OCI-LY7 (cell line): ENCODE data around the gene SERINC5. TPM values are rescaled to one million over a fixed set of nuclear protein-coding genes. Genes with fewer than 3 reads are reported as not detected.
A peak's percentile ranks its signal among the peaks of the same experiment; 100 is the strongest.
"Not testable (repeated sequence)": the region's sequence is repeated elsewhere in the genome, so short reads cannot be mapped to it uniquely, and the experiment has no call there.

ENCODE experiments used
- BruUV-seq: library from RNA; stranded (reverse); fragments of 400-500 nt; replicated peaks from 2 replicates; lab custom pipeline; 2021; lab: Mats Ljungman, UMichigan
- CTCF ChIA-PET: fragments of 300-600 bp; sonication (Branson Sonifier 250); formaldehyde crosslinking; loops from one replicate; lab custom pipeline; 2022; ENCODE audit warnings: antibody characterized with exemption; ENCODE audit not compliant: unreplicated experiment; lab: Charles Lee
- POLR2A ChIA-PET: fragments of 300-600 bp; sonication (Branson Sonifier 250); formaldehyde crosslinking; loops from one replicate; lab custom pipeline; 2022; ENCODE audit warnings: antibody characterized with exemption; lab: Charles Lee
- DNase-seq: peaks from one replicate; pipeline ENCODE4 v3.0.0-alpha.2; 2015; ENCODE audit warnings: low spot score
- H2AFZ ChIP-seq: fragments of 200-600 bp; sonication (generic), shearing (Covaris generic); 2 replicates; pipeline ENCODE4 v1.6.1; 2014; ENCODE audit warnings: mild to moderate bottlenecking, antibody characterized with exemption, low read length, moderate library complexity
- H3K27ac ChIP-seq: fragments of 200-600 bp; sonication (generic); 2 replicates; pipeline ENCODE4 v1.5.1; 2014; ENCODE audit warnings: mixed run types, low read depth, mild to moderate bottlenecking, moderate library complexity, low read length, inconsistent platforms; ENCODE audit not compliant: poor library complexity, severe bottlenecking
- H3K36me3 ChIP-seq: fragments of 200-600 bp; sonication (generic); 2 replicates; pipeline ENCODE4 v1.6.1; 2014; ENCODE audit warnings: mild to moderate bottlenecking, antibody characterized with exemption, low read length, moderate library complexity, mixed read lengths; ENCODE audit not compliant: insufficient read depth
- H3K4me1 ChIP-seq: fragments of 200-600 bp; sonication (generic); 2 replicates; pipeline ENCODE4 v1.5.1; 2014; ENCODE audit warnings: mild to moderate bottlenecking, low read length; ENCODE audit not compliant: insufficient read depth, poor library complexity, severe bottlenecking
- H3K4me2 ChIP-seq: fragments of 200-600 bp; sonication (generic); 2 replicates; pipeline ENCODE4 v1.6.1; 2014; ENCODE audit warnings: mild to moderate bottlenecking, low read length
- H3K4me3 ChIP-seq: fragments of 200-600 bp; sonication (generic); 2 replicates; pipeline ENCODE4 v1.5.1; 2014; ENCODE audit warnings: mild to moderate bottlenecking, low read depth, low read length; ENCODE audit not compliant: poor library complexity, severe bottlenecking
- H3K79me2 ChIP-seq: fragments of 200-600 bp; sonication (generic); 2 replicates; pipeline ENCODE4 v1.6.1; 2016; ENCODE audit warnings: low read depth, mild to moderate bottlenecking, low read length, moderate library complexity, mixed read lengths; ENCODE audit not compliant: insufficient read depth
- H3K9me2 ChIP-seq: fragments of 200-600 bp; sonication (generic); 2 replicates; pipeline ENCODE4 v1.6.1; 2016; ENCODE audit warnings: mild to moderate bottlenecking, low read length, mixed read lengths; ENCODE audit not compliant: insufficient read depth
- H3K9me3 ChIP-seq: fragments of 200-600 bp; sonication (generic); 2 replicates; pipeline ENCODE4 v1.6.1; 2014; ENCODE audit warnings: mild to moderate bottlenecking, mixed run types, low read length, mixed read lengths
- H4K20me1 ChIP-seq: fragments of 200-600 bp; sonication (generic); 2 replicates; pipeline ENCODE4 v1.6.1; 2014; ENCODE audit warnings: mild to moderate bottlenecking, antibody characterized with exemption, low read length, moderate library complexity, mixed read lengths; ENCODE audit not compliant: insufficient read depth
- EZH2phosphoT487 ChIP-seq: fragments of 200-600 bp; sonication (generic); IDR thresholded peaks from 2 replicates; pipeline ENCODE4 v1.6.1; 2018; ENCODE audit warnings: low read depth, borderline replicate concordance, mild to moderate bottlenecking, mixed run types, antibody characterized with exemption, low read length, moderate library complexity, mixed read lengths
- intact Hi-C: fragments of 100-400 bp; cut with micrococcal nuclease; formaldehyde crosslinking; loops from one replicate; pipeline ENCODE4 v1.10.0; 2022; ENCODE audit not compliant: unreplicated experiment
- total RNA-seq, 2 experiments: library from RNA; depleted of rRNA in 1 of 2; stranded (reverse); fragments of >200 nt in 1 of 2; shearing (Covaris generic) in 1 of 2; gene quantifications; 2 replicates each; pipeline ENCODE4 v1.2.3, GENCODE V29; 2014 to 2022
- TF ChIP-seq, protein P1 (sequence below): fragments of 200-600 bp; sonication (generic); conservative IDR thresholded peaks from 2 replicates; pipeline ENCODE4 v1.5.1; 2014; ENCODE audit warnings: mild to moderate bottlenecking, antibody characterized with exemption, low read length, moderate library complexity, mixed read lengths

The SERINC5 gene
- total RNA-seq, 2 experiments from 2014 or later, result 31.2 to 87.9 TPM

DNA sequence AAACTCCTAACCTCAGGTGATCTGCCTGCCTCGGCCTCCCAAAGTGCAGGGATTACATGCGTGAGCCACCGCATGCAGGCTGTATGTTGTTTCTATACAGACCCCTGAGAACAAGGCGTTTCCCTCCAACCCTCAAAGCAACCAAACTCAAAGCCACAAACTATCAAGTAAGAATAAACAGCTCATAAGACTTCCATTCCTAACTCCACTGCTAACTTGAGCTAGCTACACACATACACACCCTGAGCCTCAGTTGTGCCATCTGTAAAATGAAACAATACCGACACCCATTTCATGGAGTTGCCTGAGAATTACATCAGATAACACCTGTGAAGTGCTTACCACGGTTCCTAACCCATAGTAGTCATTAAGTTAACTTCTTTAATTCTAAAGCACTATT lies 70.8 kb downstream of the SERINC5 start:
- no peak overlapping the region for H2AFZ ChIP-seq
- H4K20me1 ChIP-seq, result no peaks in the 10 kb centered on the region
- ChIA-PET CTCF (no interaction called here), POLR2A (interaction anchor here (0.6 to 7.2 kb wide), 7 partner anchors 9 to 85 kb away, joined by 3 to 91 read pairs (median 5); no protein-coding TSS in a partner anchor)
- H3K4me3 ChIP-seq, result peak overlapping the region; percentile 43
- peaks cover 69% of the 10 kb centered on the region for H3K79me2 ChIP-seq
- intact Hi-C loops, result loop anchor here (10.0 kb wide), 2 partner anchors 470 to 1460 kb away; partner anchors contain the start of genes DHFR and MSH3
- H3K4me1 ChIP-seq, result peaks cover 99% of the 10 kb centered on the region
- H3K27ac ChIP-seq, result peak overlapping the region; percentile 98
- DNase-seq, result peak; percentile 64
- no peaks in the 10 kb centered on the region for H3K9me2 ChIP-seq
- no TSS peak for BruUV-seq
- no peak for TF ChIP-seq EZH2phosphoT487
- TF ChIP-seq, protein P1, sequence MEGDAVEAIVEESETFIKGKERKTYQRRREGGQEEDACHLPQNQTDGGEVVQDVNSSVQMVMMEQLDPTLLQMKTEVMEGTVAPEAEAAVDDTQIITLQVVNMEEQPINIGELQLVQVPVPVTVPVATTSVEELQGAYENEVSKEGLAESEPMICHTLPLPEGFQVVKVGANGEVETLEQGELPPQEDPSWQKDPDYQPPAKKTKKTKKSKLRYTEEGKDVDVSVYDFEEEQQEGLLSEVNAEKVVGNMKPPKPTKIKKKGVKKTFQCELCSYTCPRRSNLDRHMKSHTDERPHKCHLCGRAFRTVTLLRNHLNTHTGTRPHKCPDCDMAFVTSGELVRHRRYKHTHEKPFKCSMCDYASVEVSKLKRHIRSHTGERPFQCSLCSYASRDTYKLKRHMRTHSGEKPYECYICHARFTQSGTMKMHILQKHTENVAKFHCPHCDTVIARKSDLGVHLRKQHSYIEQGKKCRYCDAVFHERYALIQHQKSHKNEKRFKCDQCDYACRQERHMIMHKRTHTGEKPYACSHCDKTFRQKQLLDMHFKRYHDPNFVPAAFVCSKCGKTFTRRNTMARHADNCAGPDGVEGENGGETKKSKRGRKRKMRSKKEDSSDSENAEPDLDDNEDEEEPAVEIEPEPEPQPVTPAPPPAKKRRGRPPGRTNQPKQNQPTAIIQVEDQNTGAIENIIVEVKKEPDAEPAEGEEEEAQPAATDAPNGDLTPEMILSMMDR, result no peak
- peaks cover 11% of the 10 kb centered on the region; the same call in 1 of the 2 replicates for H3K36me3 ChIP-seq
- no peaks in the 10 kb centered on the region for H3K9me3 ChIP-seq
- peak overlapping the region; percentile 71 for H3K4me2 ChIP-seq

DNA sequence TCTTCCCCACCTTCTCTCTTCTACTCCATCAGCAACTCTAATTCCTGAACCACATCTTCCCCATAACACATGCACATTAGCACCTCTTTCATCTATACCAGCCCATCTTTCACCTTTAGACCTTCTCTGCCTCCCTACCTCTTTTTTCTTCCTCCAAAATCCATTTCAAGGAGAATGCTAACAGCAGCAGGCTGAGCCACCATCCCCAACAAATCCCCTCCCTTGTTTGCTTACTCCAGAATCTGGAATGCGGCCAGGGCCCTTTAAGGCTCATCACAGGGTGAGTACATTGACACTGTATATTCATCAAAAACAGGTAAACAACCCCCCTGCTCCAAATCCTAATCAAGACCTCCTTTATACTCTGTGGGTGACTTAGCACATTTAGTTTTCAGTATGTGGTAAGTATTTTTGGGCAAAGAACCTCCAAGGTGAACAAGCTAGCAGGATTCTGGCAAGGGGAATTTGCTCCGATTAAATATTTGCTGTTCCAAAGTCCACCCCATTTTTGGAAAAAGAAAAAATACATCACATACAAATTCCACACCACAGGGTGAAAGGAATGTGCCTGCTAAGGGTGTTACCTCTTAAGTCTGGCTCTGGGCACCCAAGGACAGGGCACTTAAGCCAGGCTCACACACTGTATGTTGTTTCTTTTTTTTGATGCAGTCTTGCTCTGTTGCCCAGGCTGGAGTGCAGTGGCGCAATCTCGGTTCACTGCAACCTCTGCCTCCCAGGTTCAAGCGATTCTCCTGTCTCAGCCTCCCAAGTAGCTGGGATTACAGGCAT lies 71.4 kb downstream of the SERINC5 start:
- BruUV-seq, result no TSS peak
- TF ChIP-seq, protein P1, result no peak
- no peak for TF ChIP-seq EZH2phosphoT487
- intact Hi-C loops, result loop anchor here (5.0 to 10.0 kb wide), 4 partner anchors 202 to 1460 kb away; partner anchors contain the start of genes DHFR and MSH3
- Histone ChIP-seq H3K4me2 (peak overlapping the region; percentile 71), H3K79me2 (peaks cover 69% of the 10 kb centered on the region), H3K9me3 (no peaks in the 10 kb centered on the region), H2AFZ (no peak overlapping the region), H3K4me1 (peaks cover 99% of the 10 kb centered on the region), H3K4me3 (peak overlapping the region; percentile 43), H3K27ac (peak overlapping the region; percentile 98), H4K20me1 (no peaks in the 10 kb centered on the region), H3K36me3 (peaks cover 14% of the 10 kb centered on the region; the same call in 1 of the 2 replicates), H3K9me2 (no peaks in the 10 kb centered on the region)
- ChIA-PET CTCF (interaction anchor here (1.5 kb wide), 1 partner anchor 9 kb away, joined by 4 read pairs; no protein-coding TSS in a partner anchor), POLR2A (interaction anchor here (0.6 to 7.2 kb wide), 6 partner anchors 9 to 84 kb away, joined by 4 to 91 read pairs (median 7); partner anchors contain the start of gene SERINC5)
- peak; percentile 45 for DNase-seq

DNA sequence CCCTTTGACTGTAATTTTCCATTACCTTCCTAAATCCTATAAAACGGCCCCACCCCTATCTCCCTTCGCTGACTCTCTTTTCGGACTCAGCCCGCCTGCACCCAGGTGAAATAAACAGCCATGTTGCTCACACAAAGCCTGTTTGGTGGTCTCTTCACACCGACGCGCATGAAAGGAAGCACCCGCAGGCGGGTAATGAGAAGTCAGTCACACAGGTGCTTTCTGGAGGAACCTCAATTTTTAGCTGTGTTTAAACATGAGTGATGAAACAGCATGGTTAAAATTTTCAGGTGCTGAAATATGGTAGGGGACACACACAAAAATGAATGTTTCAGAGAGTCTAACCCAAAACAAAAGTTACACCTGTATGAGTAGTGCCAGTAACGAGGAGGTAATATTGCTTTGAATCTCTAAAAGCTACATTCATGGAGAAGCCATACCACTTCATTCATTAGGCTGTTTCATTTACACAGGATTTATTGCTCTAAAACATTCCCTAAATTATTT lies 72.1 kb downstream of the SERINC5 start:
- Histone ChIP-seq H3K4me1 (peaks cover 98% of the 10 kb centered on the region), H3K27ac (peak overlapping the region; percentile 98), H3K4me3 (peak overlapping the region; percentile 43), H3K79me2 (peaks cover 69% of the 10 kb centered on the region), H3K4me2 (peak overlapping the region; percentile 71), H3K36me3 (peaks cover 14% of the 10 kb centered on the region; the same call in 1 of the 2 replicates)
- ChIA-PET POLR2A (interaction anchor here (1.1 to 7.2 kb wide), 5 partner anchors 10 to 72 kb away, joined by 3 to 91 read pairs (median 9); partner anchors contain the start of gene SERINC5), CTCF (interaction anchor here (1.5 kb wide), 1 partner anchor 9 kb away, joined by 4 read pairs; no protein-coding TSS in a partner anchor)
- TSS peak; percentile 89 for BruUV-seq
- DNase-seq, result peak; percentile 89
- intact Hi-C loops, result loop anchor here (5.0 to 10.0 kb wide), 4 partner anchors 201 to 1459 kb away; partner anchors contain the start of genes DHFR and MSH3
- not testable (repeated sequence) for H2AFZ ChIP-seq, H3K9me3 ChIP-seq, H3K9me2 ChIP-seq, H4K20me1 ChIP-seq
